WTC11 (cell line): ENCODE measurements around the gene TMEM245. TPM values are rescaled to one million over a fixed set of nuclear protein-coding genes. Genes with fewer than 3 reads are reported as not detected.

Experiments used
- ATAC-seq: fragments of 200-7000 bp; cut with Tn5 transposase; 2 replicates; pipeline ENCODE4 v1.10.0; 2021; ENCODE audit warnings: mild to moderate bottlenecking, moderate library complexity
- CTCF ChIA-PET: fragments of 300-600 bp; sonication (Branson Sonifier 250); formaldehyde crosslinking; loops from one replicate; lab custom pipeline; 2021; ENCODE audit warnings: antibody characterized with exemption; lab: Charles Lee
- POLR2A ChIA-PET: fragments of 350-600 bp; sonication (Branson Sonifier 250); formaldehyde crosslinking; loops from one replicate; lab custom pipeline; 2021; ENCODE audit warnings: antibody characterized with exemption; lab: Charles Lee
- DNase-seq: peaks from one replicate; pipeline ENCODE4 v3.0.0; 2021; ENCODE audit warnings: low spot score
- H3K27ac Mint-ChIP-seq: 2 replicates; pipeline ENCODE4 v1.8.0; 2021; ENCODE audit warnings: mixed read lengths
- H3K27me3 Mint-ChIP-seq: 2 replicates; pipeline ENCODE4 v1.8.0; 2021; ENCODE audit warnings: low read depth, mild to moderate bottlenecking, moderate library complexity, mixed read lengths
- H3K36me3 Mint-ChIP-seq: 2 replicates; pipeline ENCODE4 v1.8.0; 2021; ENCODE audit warnings: mixed read lengths
- H3K4me1 Mint-ChIP-seq: 2 replicates; pipeline ENCODE4 v1.8.0; 2022; ENCODE audit warnings: mixed read lengths
- H3K4me3 Mint-ChIP-seq: 2 replicates; pipeline ENCODE4 v1.8.0; 2021; ENCODE audit warnings: mild to moderate bottlenecking, moderate library complexity, mixed read lengths
- H3K9me3 Mint-ChIP-seq: 2 replicates; pipeline ENCODE4 v1.8.0; 2021; ENCODE audit warnings: mixed read lengths
- CBFB ChIP-seq: sonication (generic); formaldehyde crosslinking; IDR thresholded peaks from 2 replicates; pipeline ENCODE4 v1.8.1; 2022; ENCODE audit warnings: mild to moderate bottlenecking, low read depth, missing genetic modification reagents
- CREM ChIP-seq: sonication (generic); formaldehyde crosslinking; IDR thresholded peaks from 2 replicates; pipeline ENCODE4 v1.8.1; 2022; ENCODE audit warnings: mild to moderate bottlenecking, missing genetic modification reagents, moderate library complexity
- EMX1 ChIP-seq: fragments of 250-450 bp; sonication (Bioruptor Pico); IDR thresholded peaks from 2 replicates; pipeline ENCODE4 v1.8.0; 2021; ENCODE audit warnings: mild to moderate bottlenecking
- ESRRA ChIP-seq: sonication (generic); formaldehyde crosslinking; IDR thresholded peaks from 2 replicates; pipeline ENCODE4 v1.8.1; 2022; ENCODE audit warnings: mild to moderate bottlenecking, missing genetic modification reagents, borderline replicate concordance
- ETV6 ChIP-seq: sonication (generic); formaldehyde crosslinking; IDR thresholded peaks from 2 replicates; pipeline ENCODE4 v1.8.1; 2022; ENCODE audit warnings: mild to moderate bottlenecking, missing genetic modification reagents
- GABPB1 ChIP-seq: sonication (generic); formaldehyde crosslinking; IDR thresholded peaks from 2 replicates; pipeline ENCODE4 v1.8.1; 2023; ENCODE audit warnings: mild to moderate bottlenecking, missing genetic modification reagents
- MYBL2 ChIP-seq: sonication (generic); formaldehyde crosslinking; IDR thresholded peaks from 2 replicates; pipeline ENCODE4 v1.8.1; 2023; ENCODE audit warnings: mild to moderate bottlenecking, moderate library complexity, missing genetic modification reagents
- NFATC4 ChIP-seq: fragments of 250-450 bp; sonication (Bioruptor Pico); IDR thresholded peaks from 2 replicates; pipeline ENCODE4 v1.9.0; 2021; ENCODE audit warnings: mild to moderate bottlenecking
- NFYB ChIP-seq: sonication (generic); formaldehyde crosslinking; conservative IDR thresholded peaks from 2 replicates; pipeline ENCODE4 v1.8.0; 2022; ENCODE audit warnings: low read depth, missing genetic modification reagents
- SP1 ChIP-seq: sonication (generic); formaldehyde crosslinking; conservative IDR thresholded peaks from 2 replicates; pipeline ENCODE4 v1.8.1; 2022; ENCODE audit warnings: missing genetic modification reagents
- ZNF232 ChIP-seq: sonication (generic); formaldehyde crosslinking; IDR thresholded peaks from 2 replicates; pipeline ENCODE4 v1.8.0; 2022; ENCODE audit warnings: mild to moderate bottlenecking, missing genetic modification reagents
- total RNA-seq: library from RNA; stranded (reverse); gene quantifications from 3 replicates; pipeline ENCODE4 v1.2.3, GENCODE V29; 2021
- TF ChIP-seq, protein P1 (sequence below): fragments of 250-450 bp; sonication (Bioruptor Pico); conservative IDR thresholded peaks from 2 replicates; pipeline ENCODE4 v1.9.0; 2021; ENCODE audit warnings: mild to moderate bottlenecking
- TF ChIP-seq, protein P2 (sequence below): sonication (generic); formaldehyde crosslinking; IDR thresholded peaks from 2 replicates; pipeline ENCODE4 v1.8.1; 2023; ENCODE audit warnings: mild to moderate bottlenecking, missing genetic modification reagents, borderline replicate concordance
- TF ChIP-seq, protein P3 (sequence below): fragments of 250-450 bp; sonication (Bioruptor Pico); IDR thresholded peaks from 2 replicates; pipeline ENCODE4 v1.9.0; 2021; ENCODE audit warnings: mild to moderate bottlenecking
- TF ChIP-seq, protein P4 (sequence below): fragments of 250-450 bp; sonication (Bioruptor Pico); IDR thresholded peaks from 2 replicates; pipeline ENCODE4 v1.9.0; 2021; ENCODE audit warnings: mild to moderate bottlenecking, borderline replicate concordance
- TF ChIP-seq, protein P5 (sequence below): sonication (generic); formaldehyde crosslinking; IDR thresholded peaks from 2 replicates; pipeline ENCODE4 v1.8.1; 2023; ENCODE audit warnings: mild to moderate bottlenecking, missing genetic modification reagents, moderate library complexity
- TF ChIP-seq, protein P6 (sequence below): sonication (generic); formaldehyde crosslinking; IDR thresholded peaks from 2 replicates; pipeline ENCODE4 v1.8.1; 2023; ENCODE audit warnings: mild to moderate bottlenecking, missing genetic modification reagents

Gene TMEM245
- total RNA-seq, 1 experiment from 2014 or later = 40.8 TPM

DNA sequence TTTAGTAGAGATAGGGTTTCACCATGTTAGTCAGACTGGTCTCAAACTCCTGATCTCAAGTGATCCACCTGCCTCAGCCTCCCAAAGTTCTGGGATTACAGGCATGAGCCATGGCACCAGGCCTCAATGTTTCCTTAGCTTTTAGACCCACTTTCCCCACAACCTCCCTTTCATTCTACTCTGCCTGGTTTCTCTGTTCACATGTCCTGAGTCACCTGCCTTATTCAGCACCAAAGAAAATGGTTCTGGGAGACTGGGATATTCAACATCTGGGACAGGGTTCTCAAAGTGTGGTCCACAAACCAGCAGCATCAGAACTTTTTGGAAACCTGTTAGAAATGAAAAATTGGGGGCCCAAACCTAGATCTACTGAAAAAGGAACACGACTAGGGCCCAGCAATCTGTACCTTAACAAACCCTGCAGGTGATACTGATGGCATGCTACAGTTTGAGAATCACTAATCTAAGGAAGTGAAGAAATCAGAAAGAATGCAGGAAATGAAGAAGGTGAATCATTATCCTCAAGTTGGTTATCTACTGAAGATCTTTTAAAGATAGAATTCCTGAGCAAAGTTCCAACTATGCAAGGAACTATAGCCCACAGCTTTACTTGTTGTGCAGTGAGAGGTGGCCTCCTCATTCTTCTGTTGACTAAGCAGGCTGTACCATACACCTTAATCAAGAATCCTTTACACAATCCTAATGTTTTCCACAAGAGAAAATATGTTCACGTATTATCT lies 54.6 kb downstream of the TMEM245 start:
- ATAC-seq = no peak

More for the DNA sequence above, 54.6 kb downstream of the TMEM245 start:
- no peak for DNase-seq
- no peaks in the 10 kb centered on the region for H3K9me3 Mint-ChIP-seq
- H3K27ac Mint-ChIP-seq = no peak overlapping the region
- H3K4me3 Mint-ChIP-seq = no peak overlapping the region
- no peaks in the 10 kb centered on the region for H3K4me1 Mint-ChIP-seq
- H3K27me3 Mint-ChIP-seq = no peaks in the 10 kb centered on the region
- TF ChIP-seq, protein P1, sequence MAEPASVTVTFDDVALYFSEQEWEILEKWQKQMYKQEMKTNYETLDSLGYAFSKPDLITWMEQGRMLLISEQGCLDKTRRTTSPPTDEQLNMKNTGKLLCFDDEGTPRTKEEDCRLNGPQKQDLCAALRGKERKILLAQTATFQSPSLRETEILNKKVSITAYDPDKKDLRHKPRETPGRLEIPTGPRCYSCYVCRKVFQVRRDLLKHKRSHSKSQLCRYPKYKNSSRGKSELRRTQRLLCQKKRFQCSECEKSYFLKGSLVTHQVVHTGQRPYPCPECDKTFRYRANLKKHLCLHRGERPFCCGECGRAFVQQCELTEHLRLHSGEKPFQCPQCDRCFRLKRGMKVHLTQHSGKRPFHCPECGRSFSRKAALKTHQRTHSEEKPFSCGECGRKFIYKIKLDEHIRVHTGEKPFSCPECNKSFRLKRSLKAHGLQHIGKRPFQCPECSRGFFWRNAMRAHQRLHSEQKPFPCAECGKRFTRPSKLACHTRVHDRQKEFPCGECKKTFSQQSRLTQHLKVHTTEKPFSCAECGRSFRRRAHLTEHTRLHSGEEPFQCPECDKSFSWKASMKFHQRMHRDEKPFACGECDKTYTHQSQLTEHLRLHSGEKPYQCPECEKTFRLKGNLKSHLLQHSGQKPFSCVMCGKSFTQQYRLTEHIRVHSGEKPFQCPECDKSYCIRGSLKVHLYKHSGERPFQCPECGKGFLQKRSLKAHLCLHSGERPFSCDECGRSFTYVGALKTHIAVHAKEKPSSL (CRISPR knock-in tag) = no peak
- TF ChIP-seq CREM (CRISPR knock-in tag) = no peak
- no peak for TF ChIP-seq MYBL2 (CRISPR knock-in tag)
- no peak for TF ChIP-seq ESRRA
- TF ChIP-seq, protein P2, sequence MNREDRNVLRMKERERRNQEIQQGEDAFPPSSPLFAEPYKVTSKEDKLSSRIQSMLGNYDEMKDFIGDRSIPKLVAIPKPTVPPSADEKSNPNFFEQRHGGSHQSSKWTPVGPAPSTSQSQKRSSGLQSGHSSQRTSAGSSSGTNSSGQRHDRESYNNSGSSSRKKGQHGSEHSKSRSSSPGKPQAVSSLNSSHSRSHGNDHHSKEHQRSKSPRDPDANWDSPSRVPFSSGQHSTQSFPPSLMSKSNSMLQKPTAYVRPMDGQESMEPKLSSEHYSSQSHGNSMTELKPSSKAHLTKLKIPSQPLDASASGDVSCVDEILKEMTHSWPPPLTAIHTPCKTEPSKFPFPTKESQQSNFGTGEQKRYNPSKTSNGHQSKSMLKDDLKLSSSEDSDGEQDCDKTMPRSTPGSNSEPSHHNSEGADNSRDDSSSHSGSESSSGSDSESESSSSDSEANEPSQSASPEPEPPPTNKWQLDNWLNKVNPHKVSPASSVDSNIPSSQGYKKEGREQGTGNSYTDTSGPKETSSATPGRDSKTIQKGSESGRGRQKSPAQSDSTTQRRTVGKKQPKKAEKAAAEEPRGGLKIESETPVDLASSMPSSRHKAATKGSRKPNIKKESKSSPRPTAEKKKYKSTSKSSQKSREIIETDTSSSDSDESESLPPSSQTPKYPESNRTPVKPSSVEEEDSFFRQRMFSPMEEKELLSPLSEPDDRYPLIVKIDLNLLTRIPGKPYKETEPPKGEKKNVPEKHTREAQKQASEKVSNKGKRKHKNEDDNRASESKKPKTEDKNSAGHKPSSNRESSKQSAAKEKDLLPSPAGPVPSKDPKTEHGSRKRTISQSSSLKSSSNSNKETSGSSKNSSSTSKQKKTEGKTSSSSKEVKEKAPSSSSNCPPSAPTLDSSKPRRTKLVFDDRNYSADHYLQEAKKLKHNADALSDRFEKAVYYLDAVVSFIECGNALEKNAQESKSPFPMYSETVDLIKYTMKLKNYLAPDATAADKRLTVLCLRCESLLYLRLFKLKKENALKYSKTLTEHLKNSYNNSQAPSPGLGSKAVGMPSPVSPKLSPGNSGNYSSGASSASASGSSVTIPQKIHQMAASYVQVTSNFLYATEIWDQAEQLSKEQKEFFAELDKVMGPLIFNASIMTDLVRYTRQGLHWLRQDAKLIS (CRISPR knock-in tag) = no peak
- no peak for TF ChIP-seq CBFB
- TF ChIP-seq, protein P3, sequence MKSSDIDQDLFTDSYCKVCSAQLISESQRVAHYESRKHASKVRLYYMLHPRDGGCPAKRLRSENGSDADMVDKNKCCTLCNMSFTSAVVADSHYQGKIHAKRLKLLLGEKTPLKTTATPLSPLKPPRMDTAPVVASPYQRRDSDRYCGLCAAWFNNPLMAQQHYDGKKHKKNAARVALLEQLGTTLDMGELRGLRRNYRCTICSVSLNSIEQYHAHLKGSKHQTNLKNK (CRISPR knock-in tag) = no peak
- no peak for TF ChIP-seq ETV6 (CRISPR knock-in tag)
- no peak for TF ChIP-seq GABPB1
- TF ChIP-seq NFYB (CRISPR knock-in tag) = no peak
- no peak for TF ChIP-seq ZNF232 (CRISPR knock-in tag)
- TF ChIP-seq, protein P4, sequence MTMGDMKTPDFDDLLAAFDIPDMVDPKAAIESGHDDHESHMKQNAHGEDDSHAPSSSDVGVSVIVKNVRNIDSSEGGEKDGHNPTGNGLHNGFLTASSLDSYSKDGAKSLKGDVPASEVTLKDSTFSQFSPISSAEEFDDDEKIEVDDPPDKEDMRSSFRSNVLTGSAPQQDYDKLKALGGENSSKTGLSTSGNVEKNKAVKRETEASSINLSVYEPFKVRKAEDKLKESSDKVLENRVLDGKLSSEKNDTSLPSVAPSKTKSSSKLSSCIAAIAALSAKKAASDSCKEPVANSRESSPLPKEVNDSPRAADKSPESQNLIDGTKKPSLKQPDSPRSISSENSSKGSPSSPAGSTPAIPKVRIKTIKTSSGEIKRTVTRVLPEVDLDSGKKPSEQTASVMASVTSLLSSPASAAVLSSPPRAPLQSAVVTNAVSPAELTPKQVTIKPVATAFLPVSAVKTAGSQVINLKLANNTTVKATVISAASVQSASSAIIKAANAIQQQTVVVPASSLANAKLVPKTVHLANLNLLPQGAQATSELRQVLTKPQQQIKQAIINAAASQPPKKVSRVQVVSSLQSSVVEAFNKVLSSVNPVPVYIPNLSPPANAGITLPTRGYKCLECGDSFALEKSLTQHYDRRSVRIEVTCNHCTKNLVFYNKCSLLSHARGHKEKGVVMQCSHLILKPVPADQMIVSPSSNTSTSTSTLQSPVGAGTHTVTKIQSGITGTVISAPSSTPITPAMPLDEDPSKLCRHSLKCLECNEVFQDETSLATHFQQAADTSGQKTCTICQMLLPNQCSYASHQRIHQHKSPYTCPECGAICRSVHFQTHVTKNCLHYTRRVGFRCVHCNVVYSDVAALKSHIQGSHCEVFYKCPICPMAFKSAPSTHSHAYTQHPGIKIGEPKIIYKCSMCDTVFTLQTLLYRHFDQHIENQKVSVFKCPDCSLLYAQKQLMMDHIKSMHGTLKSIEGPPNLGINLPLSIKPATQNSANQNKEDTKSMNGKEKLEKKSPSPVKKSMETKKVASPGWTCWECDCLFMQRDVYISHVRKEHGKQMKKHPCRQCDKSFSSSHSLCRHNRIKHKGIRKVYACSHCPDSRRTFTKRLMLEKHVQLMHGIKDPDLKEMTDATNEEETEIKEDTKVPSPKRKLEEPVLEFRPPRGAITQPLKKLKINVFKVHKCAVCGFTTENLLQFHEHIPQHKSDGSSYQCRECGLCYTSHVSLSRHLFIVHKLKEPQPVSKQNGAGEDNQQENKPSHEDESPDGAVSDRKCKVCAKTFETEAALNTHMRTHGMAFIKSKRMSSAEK (CRISPR knock-in tag) = no peak
- no peak for TF ChIP-seq NFATC4 (CRISPR knock-in tag)
- TF ChIP-seq, protein P5, sequence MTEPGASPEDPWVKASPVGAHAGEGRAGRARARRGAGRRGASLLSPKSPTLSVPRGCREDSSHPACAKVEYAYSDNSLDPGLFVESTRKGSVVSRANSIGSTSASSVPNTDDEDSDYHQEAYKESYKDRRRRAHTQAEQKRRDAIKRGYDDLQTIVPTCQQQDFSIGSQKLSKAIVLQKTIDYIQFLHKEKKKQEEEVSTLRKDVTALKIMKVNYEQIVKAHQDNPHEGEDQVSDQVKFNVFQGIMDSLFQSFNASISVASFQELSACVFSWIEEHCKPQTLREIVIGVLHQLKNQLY (CRISPR knock-in tag) = no peak
- no peak for TF ChIP-seq EMX1
- TF ChIP-seq, protein P6, sequence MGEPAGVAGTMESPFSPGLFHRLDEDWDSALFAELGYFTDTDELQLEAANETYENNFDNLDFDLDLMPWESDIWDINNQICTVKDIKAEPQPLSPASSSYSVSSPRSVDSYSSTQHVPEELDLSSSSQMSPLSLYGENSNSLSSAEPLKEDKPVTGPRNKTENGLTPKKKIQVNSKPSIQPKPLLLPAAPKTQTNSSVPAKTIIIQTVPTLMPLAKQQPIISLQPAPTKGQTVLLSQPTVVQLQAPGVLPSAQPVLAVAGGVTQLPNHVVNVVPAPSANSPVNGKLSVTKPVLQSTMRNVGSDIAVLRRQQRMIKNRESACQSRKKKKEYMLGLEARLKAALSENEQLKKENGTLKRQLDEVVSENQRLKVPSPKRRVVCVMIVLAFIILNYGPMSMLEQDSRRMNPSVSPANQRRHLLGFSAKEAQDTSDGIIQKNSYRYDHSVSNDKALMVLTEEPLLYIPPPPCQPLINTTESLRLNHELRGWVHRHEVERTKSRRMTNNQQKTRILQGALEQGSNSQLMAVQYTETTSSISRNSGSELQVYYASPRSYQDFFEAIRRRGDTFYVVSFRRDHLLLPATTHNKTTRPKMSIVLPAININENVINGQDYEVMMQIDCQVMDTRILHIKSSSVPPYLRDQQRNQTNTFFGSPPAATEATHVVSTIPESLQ (CRISPR knock-in tag) = no peak
- TF ChIP-seq SP1 (CRISPR knock-in tag) = no peak
- ChIA-PET POLR2A (no interaction called here), CTCF (no interaction called here)
- H3K36me3 Mint-ChIP-seq = peaks cover 39% of the 10 kb centered on the region
